Spleen (tissue), 7 donors: ENCODE results near the gene RHEB.

Experiments used
- CTCF ChIP-seq, 11 experiments: fragments of 200-600 bp in 7 of 11; fragments of 450-650 bp in 4 of 11; sonication (generic) in 4 of 11; IDR thresholded peaks in 8 of 11; conservative IDR thresholded peaks in 3 of 11; 1 replicate in 7 of 11; 2 replicates in 4 of 11; pipeline versions ENCODE4 v1.4.0 to v1.8.0; 2016 to 2021; ENCODE audit warnings: antibody characterized with exemption in 11 of 11, inconsistent platforms in 4 of 11, mild to moderate bottlenecking in 1 of 11
- POLR2A ChIP-seq, 3 donors: fragments of 450-650 bp; IDR thresholded peaks; one replicate each; pipeline ENCODE4 v1.5.1; 2017; ENCODE audit warnings: antibody characterized with exemption in 3 of 3, mild to moderate bottlenecking in 1 of 3
- POLR2AphosphoS5 ChIP-seq, 3 donors: sonication (generic); formaldehyde crosslinking; IDR thresholded peaks; one replicate each; pipeline ENCODE4 v1.5.1; 2017; ENCODE audit warnings: antibody characterized with exemption in 3 of 3
- donor health status: DM: no; HTN: no; CAD: no; lungs with moderate emphysema.
- donor health status: DM: no; HTN: no; CAD: no.
- donor health status: DM: no; HTN: no; CAD: no.

GRCh38 chr7:151524845-151525244 is 5.2 kb upstream of the RHEB start:
- no peak for TF ChIP-seq CTCF (IDR thresholded peaks at IDR 0.05 in 8 of 11, conservative IDR thresholded peaks at IDR 0.05 in 3 of 11)
- TF ChIP-seq POLR2A (IDR thresholded peaks at IDR 0.05), result no peak
- no peak for TF ChIP-seq POLR2AphosphoS5 (IDR thresholded peaks at IDR 0.05)
